HEK293 (cell line): ENCODE measurements around the gene CSAG3.
"Not testable (repeated sequence)": the region's sequence is repeated elsewhere in the genome, so short reads cannot be mapped to it uniquely, and the experiment has no call there.

Experiments used
- CTCF ChIA-PET: fragments of 350-600 bp; formaldehyde crosslinking; extraction: SDS; loops from one replicate; lab custom pipeline; 2021; ENCODE audit warnings: antibody characterized with exemption; lab: Yijun Ruan, JAX
- POLR2A ChIA-PET: fragments of 300-600 bp; formaldehyde crosslinking; extraction: SDS; loops from one replicate; lab custom pipeline; 2020; ENCODE audit warnings: antibody characterized with exemption, inconsistent platforms; lab: Yijun Ruan, JAX
- H3K27ac ChIP-seq: fragments of 200-500 bp; sonication (Bioruptor generic); 2 replicates; pipeline ENCODE4 v1.5.1; 2014; ENCODE audit warnings: low read depth, low read length, control low read depth, inconsistent platforms; ENCODE audit errors: extremely low read depth
- H3K36me3 ChIP-seq, 2 experiments: fragments of 200-500 bp in 1 of 2; sonication (Bioruptor generic) in 1 of 2; 1 replicate in 1 of 2; 2 replicates in 1 of 2; pipeline ENCODE4 v1.5.1; 2014 to 2017; ENCODE audit warnings: inconsistent platforms in 2 of 2, low read length in 2 of 2; ENCODE audit not compliant: control insufficient read depth in 2 of 2, insufficient read depth in 1 of 2
- H3K4me1 ChIP-seq: fragments of 200-500 bp; sonication (Bioruptor generic); 2 replicates; pipeline ENCODE4 v1.5.1; 2014; ENCODE audit warnings: mild to moderate bottlenecking, low read length, inconsistent platforms; ENCODE audit not compliant: control insufficient read depth, insufficient read depth
- H3K4me3 ChIP-seq: 2 replicates; pipeline ENCODE4 v1.5.1; 2011; ENCODE audit warnings: low read depth, mild to moderate bottlenecking, control low read depth, low read length, moderate library complexity
- H3K9me3 ChIP-seq: fragments of 200-500 bp; sonication (Bioruptor generic); 2 replicates; pipeline ENCODE4 v1.5.1; 2014; ENCODE audit warnings: low read depth, low read length, inconsistent platforms; ENCODE audit not compliant: control insufficient read depth, insufficient read depth
- RBAK ChIP-seq: fragments of 450-650 bp; formaldehyde crosslinking; IDR thresholded peaks from 2 replicates; pipeline ENCODE4 v1.5.1; 2016; ENCODE audit warnings: missing biosample characterization, missing genetic modification characterization
- ZNF341 ChIP-seq: fragments of 450-650 bp; formaldehyde crosslinking; IDR thresholded peaks from 2 replicates; pipeline ENCODE4; 2016; ENCODE audit warnings: low read depth, missing biosample characterization, missing genetic modification characterization
- ZNF521 ChIP-seq: fragments of 450-650 bp; formaldehyde crosslinking; IDR thresholded peaks from 2 replicates; pipeline ENCODE4 v1.5.1; 2017; ENCODE audit warnings: missing biosample characterization, mild to moderate bottlenecking, missing genetic modification characterization
- ZNF664 ChIP-seq: fragments of 450-650 bp; formaldehyde crosslinking; IDR thresholded peaks from 2 replicates; pipeline ENCODE4 v1.5.1; 2016; ENCODE audit warnings: missing biosample characterization, missing genetic modification characterization
- ZNF785 ChIP-seq: fragments of 450-650 bp; formaldehyde crosslinking; IDR thresholded peaks from 2 replicates; pipeline ENCODE4 v1.5.1; 2016; ENCODE audit warnings: missing biosample characterization, missing genetic modification characterization
- ZXDB ChIP-seq: fragments of 450-650 bp; formaldehyde crosslinking; IDR thresholded peaks from 2 replicates; pipeline ENCODE4 v1.5.1; 2016; ENCODE audit warnings: missing biosample characterization, missing genetic modification characterization

The CSAG3 gene

DNA sequence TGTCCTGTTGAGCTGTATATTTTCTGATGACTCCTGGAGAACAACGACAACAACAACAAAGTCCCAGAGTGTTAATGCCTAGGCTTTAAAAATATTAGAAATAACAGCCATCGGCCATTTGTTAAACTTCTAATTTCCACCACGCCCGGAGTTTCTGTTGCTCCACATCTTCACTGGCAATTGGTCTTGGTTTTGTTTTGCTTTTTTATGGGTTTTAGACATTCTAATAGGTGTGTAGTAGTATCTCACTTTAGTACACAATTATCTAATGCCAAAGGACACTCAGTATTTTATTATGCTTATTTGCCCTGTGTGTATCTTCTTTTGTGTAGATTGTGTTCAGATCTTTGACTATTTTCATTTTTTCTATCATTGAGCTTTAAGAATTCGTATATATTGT, 20.5 kb upstream of the CSAG3 start:
- no peaks in the 10 kb centered on the region for H3K36me3 ChIP-seq
- POLR2A ChIA-PET = no interaction called here
- no peak overlapping the region for H3K4me3 ChIP-seq
- CTCF ChIA-PET = interaction anchor here (0.6 kb wide), 1 partner anchor 258 kb away, joined by 5 read pairs; no protein-coding TSS in a partner anchor
- no peak overlapping the region for H3K27ac ChIP-seq
- TF ChIP-seq ZNF785 (no peak), RBAK (tag by site-specific recombination) (no peak), ZXDB (no peak), ZNF664 (tag by site-specific recombination) (peak; percentile 72), ZNF521 (no peak), ZNF341 (no peak)
- no peaks in the 10 kb centered on the region for H3K4me1 ChIP-seq
- no peaks in the 10 kb centered on the region for H3K9me3 ChIP-seq

GRCh38 chrX:152753686-152754650, 5.0 kb upstream of the CSAG3 start, which contains the start of gene MAGEA2:
Gene MAGEA2 (minus strand): TSS chrX:152753842. CDS start chrX:152751363, 2,479 bp downstream.
- H3K4me1 ChIP-seq, CTCF ChIA-PET, H3K27ac ChIP-seq, H3K4me3 ChIP-seq, H3K36me3 ChIP-seq, POLR2A ChIA-PET, H3K9me3 ChIP-seq: not testable (repeated sequence)

- POLR2A ChIA-PET, CTCF ChIA-PET, H3K4me1 ChIP-seq, H3K4me3 ChIP-seq, H3K9me3 ChIP-seq, H3K27ac ChIP-seq, H3K36me3 ChIP-seq: not testable (repeated sequence)
Measured at GRCh38 chrX:152754871-152755270, 4.1 kb upstream of the CSAG3 start.

DNA sequence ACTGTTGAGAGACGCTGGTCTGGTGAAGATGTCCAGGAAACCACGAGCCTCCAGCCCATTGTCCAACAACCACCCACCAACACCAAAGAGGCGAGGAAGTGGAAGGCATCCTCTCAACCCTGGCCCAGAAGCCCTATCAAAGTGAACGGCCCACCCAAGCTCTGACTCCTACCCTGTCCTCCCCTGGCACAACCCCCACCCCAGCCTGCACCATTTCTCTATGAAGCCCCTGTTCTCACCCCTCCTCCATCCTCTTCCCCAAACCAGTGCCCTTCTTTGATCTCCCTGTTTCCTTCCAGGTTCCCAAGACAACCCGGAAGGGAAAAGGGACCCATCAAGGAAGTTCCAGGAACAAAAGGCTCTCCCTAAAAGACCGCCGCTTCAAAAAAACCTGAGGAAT, 526 bp downstream of the CSAG3 start:
- H3K27ac ChIP-seq, CTCF ChIA-PET, POLR2A ChIA-PET, H3K4me1 ChIP-seq, H3K9me3 ChIP-seq, H3K36me3 ChIP-seq, H3K4me3 ChIP-seq: not testable (repeated sequence)

DNA sequence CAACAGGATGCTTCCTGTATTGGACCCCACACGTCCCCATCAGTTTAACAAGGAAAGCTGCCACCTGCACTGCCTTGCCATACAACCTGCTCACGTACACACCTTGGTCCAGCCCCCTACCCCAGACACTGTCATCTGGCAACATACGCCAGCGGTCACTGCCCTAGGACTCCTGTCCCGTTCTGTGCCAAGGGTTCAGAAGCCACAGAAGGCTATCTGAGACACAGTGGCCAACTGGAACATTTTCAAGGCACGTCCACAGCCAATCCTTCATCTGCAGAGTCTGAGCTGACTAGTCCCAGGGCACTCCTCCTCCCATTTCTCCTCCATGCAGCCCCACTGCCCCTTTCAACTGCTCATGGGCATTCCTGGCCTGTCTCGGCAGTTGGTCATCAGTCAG, 2.6 kb downstream of the CSAG3 start:
- H3K36me3 ChIP-seq, H3K9me3 ChIP-seq, CTCF ChIA-PET, H3K27ac ChIP-seq, POLR2A ChIA-PET, H3K4me1 ChIP-seq, H3K4me3 ChIP-seq: not testable (repeated sequence)

DNA sequence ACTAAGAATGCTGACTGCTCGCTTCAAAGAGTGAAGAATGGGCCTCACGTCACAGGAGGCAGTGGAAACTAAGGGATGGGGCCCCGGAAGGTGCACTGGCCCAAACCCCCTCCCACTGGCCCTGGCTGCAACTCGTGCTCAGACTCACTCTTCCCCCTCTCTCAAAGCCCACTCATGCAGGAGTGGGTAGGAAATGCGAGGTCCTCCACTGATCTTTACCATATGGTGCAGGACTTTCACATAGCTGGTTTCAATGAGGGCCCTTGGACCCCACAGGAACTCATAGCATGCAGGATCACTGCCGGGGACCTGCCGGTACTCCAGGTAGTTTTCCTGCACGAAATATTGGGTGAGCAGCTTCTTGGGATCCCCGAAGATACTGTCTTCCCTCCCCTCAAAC, 7.5 kb downstream of the CSAG3 start:
- CTCF ChIA-PET, POLR2A ChIA-PET: not testable (repeated sequence)

GRCh38 chrX:152769549-152770289, 10.7 kb downstream of the CSAG3 start, which contains the start of gene MAGEA6:
Gene MAGEA6 (minus strand): TSS chrX:152769689. CDS start chrX:152767650, 2,039 bp downstream.
- POLR2A ChIA-PET, H3K27ac ChIP-seq: not testable (repeated sequence)

More for the DNA sequence above, 7.5 kb downstream of the CSAG3 start:
- H3K4me1 ChIP-seq, H3K27ac ChIP-seq, H3K4me3 ChIP-seq, H3K36me3 ChIP-seq, H3K9me3 ChIP-seq: not testable (repeated sequence)

GRCh38 chrX:152787062-152787461, 28.0 kb downstream of the CSAG3 start:
- H3K9me3 ChIP-seq, H3K36me3 ChIP-seq, H3K4me3 ChIP-seq, CTCF ChIA-PET, H3K27ac ChIP-seq, POLR2A ChIA-PET, H3K4me1 ChIP-seq: not testable (repeated sequence)

More at GRCh38 chrX:152769549-152770289, 10.7 kb downstream of the CSAG3 start, which contains the start of gene MAGEA6:
- H3K9me3 ChIP-seq, CTCF ChIA-PET, H3K36me3 ChIP-seq, H3K4me1 ChIP-seq, H3K4me3 ChIP-seq: not testable (repeated sequence)
